ENCODE measurements around the gene GPM6B. TPM values are rescaled to one million over a fixed set of nuclear protein-coding genes. Genes with fewer than 3 reads are reported as not detected.

GPM6B gene
- total and polyA plus RNA-seq, 4 donors, result 6.3 to 19.6 (median 16.0) TPM

DNA sequence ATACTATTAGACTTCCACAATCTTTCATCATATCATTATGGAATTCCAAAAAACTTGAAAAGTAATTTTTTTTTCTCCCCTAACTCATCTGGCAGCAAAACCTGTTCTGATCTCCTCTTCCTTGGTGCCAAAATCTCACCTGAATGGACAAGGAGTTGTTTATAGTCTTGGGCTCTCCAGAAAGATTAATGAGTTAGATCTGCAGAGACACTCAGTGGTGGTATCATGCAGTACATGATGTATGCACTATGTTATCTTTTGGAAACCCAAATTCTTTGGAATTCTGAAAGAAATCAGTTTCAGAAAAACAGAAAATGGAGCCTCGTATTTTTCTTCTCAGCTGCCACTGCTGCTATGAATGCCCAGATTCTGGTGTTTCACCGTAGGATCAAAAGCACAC is 11.7 kb downstream of the GPM6B start:
- peaks cover 0 to 1% of the 10 kb centered on the region in 2 donors for H3K4me1 ChIP-seq (ENCODE audit: control insufficient read depth in 1 of 2, insufficient read depth in 2 of 2, low read length in 2 of 2)
- no peaks in the 10 kb centered on the region for H3K9me3 ChIP-seq (ENCODE audit: control insufficient read depth, low read length)
- intact Hi-C loops (cut with DNase I), result no loop called here
- ATAC-seq (ENCODE audit: low FRiP score) (no peak), DNase-seq (no peak)
- no peaks in the 10 kb centered on the region for H3K36me3 ChIP-seq (ENCODE audit: control insufficient read depth in 1 of 2, insufficient read depth in 2 of 2, low read length in 1 of 2)
- no peak overlapping the region for H3K27ac ChIP-seq (ENCODE audit: low read depth in 1 of 2, low read length in 2 of 2)
- 23 to 41% methylated on average over 2 of the region's 2 CpGs for WGBS, 2 donors
- H3K4me3 ChIP-seq (ENCODE audit: low read length in 2 of 2), result no peak overlapping the region
- no peaks in the 10 kb centered on the region for H3K27me3 ChIP-seq (ENCODE audit: control insufficient read depth in 1 of 2, insufficient read depth in 2 of 2, low read length in 1 of 2)

DNA sequence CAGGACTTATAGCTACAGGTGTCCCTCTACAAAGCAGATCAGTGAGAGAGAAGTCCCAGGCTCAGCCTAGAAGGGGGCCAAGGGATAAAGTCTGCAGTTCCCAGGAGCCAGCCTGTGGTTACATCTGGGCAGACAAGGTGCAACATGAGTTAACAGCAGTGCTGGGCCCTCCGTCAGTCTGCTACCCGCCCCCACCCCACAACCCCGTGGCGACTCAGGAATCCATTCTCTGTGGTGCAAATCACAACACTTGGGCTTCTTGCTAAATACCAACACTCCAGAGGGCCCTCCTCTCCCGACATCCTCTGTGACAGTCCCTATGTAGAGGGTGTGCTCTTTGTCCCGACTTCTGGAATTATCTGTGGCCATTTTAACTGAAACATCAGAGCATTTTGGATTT is 13.8 kb downstream of the GPM6B start:
- Histone ChIP-seq H3K4me3 (ENCODE audit: low read length in 2 of 2) (no peak overlapping the region), H3K9me3 (ENCODE audit: control insufficient read depth, low read length) (no peaks in the 10 kb centered on the region), H3K4me1 (ENCODE audit: control insufficient read depth in 1 of 2, insufficient read depth in 2 of 2, low read length in 2 of 2) (peaks cover 0 to 1% of the 10 kb centered on the region in 2 donors), H3K27ac (ENCODE audit: low read depth in 1 of 2, low read length in 2 of 2) (no peak overlapping the region), H3K27me3 (ENCODE audit: control insufficient read depth in 1 of 2, insufficient read depth in 2 of 2, low read length in 1 of 2) (no peaks in the 10 kb centered on the region), H3K36me3 (ENCODE audit: control insufficient read depth in 1 of 2, insufficient read depth in 2 of 2, low read length in 1 of 2) (no peaks in the 10 kb centered on the region)
- no peak for ATAC-seq (ENCODE audit: low FRiP score)
- intact Hi-C loops (cut with DNase I), result no loop called here
- no peak for DNase-seq
- 45 to 66% methylated on average over 6 of the region's 6 CpGs for WGBS, 2 donors

DNA sequence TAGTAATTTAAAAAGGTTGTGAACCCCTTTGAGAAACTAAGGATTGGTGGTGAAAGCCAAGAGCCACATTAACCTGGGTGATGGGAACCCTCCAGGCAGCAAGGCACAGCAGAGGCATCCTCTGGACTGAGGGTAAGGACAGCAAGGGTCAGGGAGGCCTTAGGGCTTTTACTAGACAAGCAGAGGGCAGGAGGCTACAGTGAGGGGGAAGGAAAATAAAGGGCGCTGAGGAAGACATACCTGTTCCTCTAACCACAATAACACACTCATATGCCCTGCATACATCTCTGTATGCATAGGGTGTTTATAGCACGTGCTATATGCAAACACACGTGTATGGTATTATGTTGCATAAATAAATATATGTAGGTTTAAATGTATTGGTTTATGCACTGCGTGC is 18.7 kb downstream of the GPM6B start:
- ATAC-seq (ENCODE audit: low FRiP score), result no peak
- H3K9me3 ChIP-seq (ENCODE audit: control insufficient read depth, low read length), result no peaks in the 10 kb centered on the region
- 91 to 97% methylated on average over 4 of the region's 4 CpGs for WGBS, 2 donors

DNA sequence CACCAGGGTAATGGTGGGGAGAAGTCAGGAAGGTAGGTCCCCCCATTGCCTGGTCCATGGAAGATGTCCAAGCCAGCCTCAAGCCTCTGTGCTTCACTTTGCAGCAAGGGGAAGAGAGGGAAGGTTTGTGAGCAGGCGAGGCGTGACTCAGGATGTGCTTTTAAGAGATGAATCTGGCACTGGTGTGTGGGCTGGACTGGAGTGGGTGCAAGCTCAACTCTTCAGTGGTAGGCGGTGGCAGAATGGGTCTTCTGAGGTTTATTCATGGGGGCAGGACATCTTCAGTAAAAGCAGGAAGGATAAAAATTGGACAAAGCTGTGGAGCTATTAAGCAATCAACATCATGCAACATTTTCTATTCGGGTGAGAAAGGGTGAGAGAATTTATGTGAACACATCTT is 19.4 kb downstream of the GPM6B start:
- no peaks in the 10 kb centered on the region for H3K4me1 ChIP-seq (ENCODE audit: control insufficient read depth in 1 of 2, insufficient read depth in 2 of 2, low read length in 2 of 2)
- intact Hi-C loops (cut with DNase I), result no loop called here
- no peaks in the 10 kb centered on the region for H3K27me3 ChIP-seq (ENCODE audit: control insufficient read depth in 1 of 2, insufficient read depth in 2 of 2, low read length in 1 of 2)
- ATAC-seq (ENCODE audit: low FRiP score) (no peak), DNase-seq (no peak)
- WGBS, 2 donors, result 87 to 95% methylated on average over 4 of the region's 4 CpGs
- H3K27ac ChIP-seq (ENCODE audit: low read depth in 1 of 2, low read length in 2 of 2), result no peak overlapping the region
- no peaks in the 10 kb centered on the region for H3K36me3 ChIP-seq (ENCODE audit: control insufficient read depth in 1 of 2, insufficient read depth in 2 of 2, low read length in 1 of 2)
- no peak overlapping the region for H3K4me3 ChIP-seq (ENCODE audit: low read length in 2 of 2)
- no peaks in the 10 kb centered on the region for H3K9me3 ChIP-seq (ENCODE audit: control insufficient read depth, low read length)

More for the DNA sequence above, 18.7 kb downstream of the GPM6B start:
- intact Hi-C loops (cut with DNase I), result no loop called here
- Histone ChIP-seq H3K4me3 (ENCODE audit: low read length in 2 of 2) (no peak overlapping the region), H3K4me1 (ENCODE audit: control insufficient read depth in 1 of 2, insufficient read depth in 2 of 2, low read length in 2 of 2) (no peaks in the 10 kb centered on the region), H3K36me3 (ENCODE audit: control insufficient read depth in 1 of 2, insufficient read depth in 2 of 2, low read length in 1 of 2) (no peaks in the 10 kb centered on the region), H3K27me3 (ENCODE audit: control insufficient read depth in 1 of 2, insufficient read depth in 2 of 2, low read length in 1 of 2) (no peaks in the 10 kb centered on the region), H3K27ac (ENCODE audit: low read depth in 1 of 2, low read length in 2 of 2) (no peak overlapping the region)
- DNase-seq, result no peak

DNA sequence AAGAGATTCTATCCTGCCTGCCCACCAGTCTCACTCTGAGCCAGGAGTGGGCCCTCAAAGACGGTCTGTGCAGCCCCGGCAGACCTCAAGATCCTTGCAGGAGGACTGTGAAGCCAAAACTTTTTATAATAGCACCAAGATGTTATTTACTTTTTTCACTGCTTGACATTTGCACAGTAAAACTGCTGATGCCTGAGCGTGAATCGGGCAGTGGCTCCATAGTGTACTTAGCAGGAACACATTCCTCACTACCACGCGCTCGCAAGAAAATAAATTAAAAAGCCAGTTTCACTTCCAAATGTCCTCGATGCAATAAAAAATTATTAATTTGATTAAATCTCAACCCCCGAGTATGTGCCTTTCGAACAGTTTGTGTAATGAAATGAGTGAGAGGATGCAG is 22.5 kb downstream of the GPM6B start:
- no peak overlapping the region for H3K4me3 ChIP-seq (ENCODE audit: low read length in 2 of 2)
- DNase-seq (no peak), ATAC-seq (ENCODE audit: low FRiP score) (no peak)
- no peaks in the 10 kb centered on the region for H3K36me3 ChIP-seq (ENCODE audit: control insufficient read depth in 1 of 2, insufficient read depth in 2 of 2, low read length in 1 of 2)
- no peaks in the 10 kb centered on the region for H3K9me3 ChIP-seq (ENCODE audit: control insufficient read depth, low read length)
- H3K27me3 ChIP-seq (ENCODE audit: control insufficient read depth in 1 of 2, insufficient read depth in 2 of 2, low read length in 1 of 2), result no peaks in the 10 kb centered on the region
- intact Hi-C loops (cut with DNase I), result no loop called here
- H3K27ac ChIP-seq (ENCODE audit: low read depth in 1 of 2, low read length in 2 of 2), result no peak overlapping the region
- WGBS, 2 donors, result 15 to 44% methylated on average over 10 of the region's 10 CpGs
- H3K4me1 ChIP-seq (ENCODE audit: control insufficient read depth in 1 of 2, insufficient read depth in 2 of 2, low read length in 2 of 2), result no peaks in the 10 kb centered on the region

DNA sequence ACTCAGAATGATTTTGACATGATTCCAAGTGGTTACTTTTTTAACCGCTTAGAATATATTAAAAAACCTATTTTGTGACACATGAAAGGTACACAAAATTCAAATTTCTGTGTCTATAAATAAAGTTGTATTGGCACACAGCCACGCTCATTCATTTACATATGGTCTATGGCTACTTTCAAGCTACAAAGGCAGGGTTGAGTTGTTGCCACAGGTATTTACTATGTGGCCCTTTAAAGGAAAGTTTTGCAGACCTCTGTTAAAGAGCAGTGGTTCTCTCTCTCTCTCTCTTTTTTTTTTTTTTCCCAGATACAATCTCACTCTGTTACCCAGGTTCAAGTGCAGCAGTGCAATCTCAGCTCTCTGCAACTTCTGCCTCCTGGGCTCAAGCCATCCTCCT is 23.0 kb downstream of the GPM6B start:
- Histone ChIP-seq H3K4me1 (ENCODE audit: control insufficient read depth in 1 of 2, insufficient read depth in 2 of 2, low read length in 2 of 2) (no peaks in the 10 kb centered on the region), H3K27me3 (ENCODE audit: control insufficient read depth in 1 of 2, insufficient read depth in 2 of 2, low read length in 1 of 2) (no peaks in the 10 kb centered on the region), H3K9me3 (ENCODE audit: control insufficient read depth, low read length) (no peaks in the 10 kb centered on the region), H3K36me3 (ENCODE audit: control insufficient read depth in 1 of 2, insufficient read depth in 2 of 2, low read length in 1 of 2) (no peaks in the 10 kb centered on the region), H3K4me3 (ENCODE audit: low read length in 2 of 2) (no peak overlapping the region), H3K27ac (ENCODE audit: low read depth in 1 of 2, low read length in 2 of 2) (no peak overlapping the region)
- intact Hi-C loops (cut with DNase I), result no loop called here
- no peak for DNase-seq
- ATAC-seq (ENCODE audit: low FRiP score), result no peak
- WGBS, 2 donors, result 36 to 46% methylated on average over 2 of the region's 2 CpGs

DNA sequence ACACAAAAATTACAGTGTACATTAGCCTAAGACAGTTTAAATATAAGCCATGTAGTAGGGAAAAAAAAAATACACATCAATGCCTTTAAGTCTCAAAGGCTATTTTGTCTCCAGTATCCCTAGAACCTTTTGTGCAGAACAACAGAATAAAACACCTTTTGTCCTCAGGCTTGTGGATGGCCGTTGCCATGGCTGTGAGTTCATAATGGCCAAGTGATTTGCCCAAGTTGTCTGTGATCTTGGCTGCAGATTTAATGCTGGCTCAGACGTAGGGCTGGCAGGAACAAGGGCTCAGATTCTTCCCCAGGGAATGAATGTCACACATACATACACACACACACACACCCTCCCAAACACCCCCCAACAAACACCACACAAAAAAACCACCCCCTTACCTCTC is 25.3 kb downstream of the GPM6B start:
- intact Hi-C loops (cut with DNase I), result no loop called here
- ATAC-seq (ENCODE audit: low FRiP score) (no peak), DNase-seq (no peak)
- Histone ChIP-seq H3K27me3 (ENCODE audit: control insufficient read depth in 1 of 2, insufficient read depth in 2 of 2, low read length in 1 of 2) (no peaks in the 10 kb centered on the region), H3K4me3 (ENCODE audit: low read length in 2 of 2) (no peak overlapping the region), H3K4me1 (ENCODE audit: control insufficient read depth in 1 of 2, insufficient read depth in 2 of 2, low read length in 2 of 2) (no peaks in the 10 kb centered on the region), H3K36me3 (ENCODE audit: control insufficient read depth in 1 of 2, insufficient read depth in 2 of 2, low read length in 1 of 2) (no peaks in the 10 kb centered on the region), H3K9me3 (ENCODE audit: control insufficient read depth, low read length) (no peaks in the 10 kb centered on the region), H3K27ac (ENCODE audit: low read depth in 1 of 2, low read length in 2 of 2) (no peak overlapping the region)
- WGBS, 2 donors, result 8 to 11% methylated on average over 2 of the region's 2 CpGs

DNA sequence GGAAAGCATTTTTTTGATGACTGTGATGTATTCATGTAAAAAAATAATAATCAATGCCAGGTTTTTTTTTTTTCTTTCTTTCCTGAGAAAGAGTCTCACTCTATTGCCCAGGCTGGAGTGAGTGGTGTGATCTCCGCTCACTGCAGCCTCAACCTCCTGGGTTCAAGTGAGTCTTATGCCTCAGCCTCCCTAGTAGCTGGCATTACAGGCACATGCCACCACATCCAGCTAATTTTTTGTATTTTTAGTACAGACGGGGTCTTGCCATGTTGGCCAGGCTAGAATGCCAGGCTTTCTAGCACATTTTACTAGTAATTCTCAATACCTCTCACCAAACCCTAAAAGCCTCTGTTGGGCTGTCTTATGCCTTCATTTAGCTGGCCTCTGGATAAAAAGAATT is 25.7 kb downstream of the GPM6B start:
- intact Hi-C loops (cut with DNase I), result no loop called here
- Histone ChIP-seq H3K27me3 (ENCODE audit: control insufficient read depth in 1 of 2, insufficient read depth in 2 of 2, low read length in 1 of 2) (no peaks in the 10 kb centered on the region), H3K9me3 (ENCODE audit: control insufficient read depth, low read length) (no peaks in the 10 kb centered on the region), H3K4me3 (ENCODE audit: low read length in 2 of 2) (no peak overlapping the region), H3K4me1 (ENCODE audit: control insufficient read depth in 1 of 2, insufficient read depth in 2 of 2, low read length in 2 of 2) (no peaks in the 10 kb centered on the region), H3K27ac (ENCODE audit: low read depth in 1 of 2, low read length in 2 of 2) (peak overlapping the region in 1 of 2 donors; percentile 28), H3K36me3 (ENCODE audit: control insufficient read depth in 1 of 2, insufficient read depth in 2 of 2, low read length in 1 of 2) (no peaks in the 10 kb centered on the region)
- WGBS, 2 donors, result 18 to 43% methylated on average over 2 of the region's 2 CpGs
- DNase-seq (no peak), ATAC-seq (ENCODE audit: low FRiP score) (no peak)

DNA sequence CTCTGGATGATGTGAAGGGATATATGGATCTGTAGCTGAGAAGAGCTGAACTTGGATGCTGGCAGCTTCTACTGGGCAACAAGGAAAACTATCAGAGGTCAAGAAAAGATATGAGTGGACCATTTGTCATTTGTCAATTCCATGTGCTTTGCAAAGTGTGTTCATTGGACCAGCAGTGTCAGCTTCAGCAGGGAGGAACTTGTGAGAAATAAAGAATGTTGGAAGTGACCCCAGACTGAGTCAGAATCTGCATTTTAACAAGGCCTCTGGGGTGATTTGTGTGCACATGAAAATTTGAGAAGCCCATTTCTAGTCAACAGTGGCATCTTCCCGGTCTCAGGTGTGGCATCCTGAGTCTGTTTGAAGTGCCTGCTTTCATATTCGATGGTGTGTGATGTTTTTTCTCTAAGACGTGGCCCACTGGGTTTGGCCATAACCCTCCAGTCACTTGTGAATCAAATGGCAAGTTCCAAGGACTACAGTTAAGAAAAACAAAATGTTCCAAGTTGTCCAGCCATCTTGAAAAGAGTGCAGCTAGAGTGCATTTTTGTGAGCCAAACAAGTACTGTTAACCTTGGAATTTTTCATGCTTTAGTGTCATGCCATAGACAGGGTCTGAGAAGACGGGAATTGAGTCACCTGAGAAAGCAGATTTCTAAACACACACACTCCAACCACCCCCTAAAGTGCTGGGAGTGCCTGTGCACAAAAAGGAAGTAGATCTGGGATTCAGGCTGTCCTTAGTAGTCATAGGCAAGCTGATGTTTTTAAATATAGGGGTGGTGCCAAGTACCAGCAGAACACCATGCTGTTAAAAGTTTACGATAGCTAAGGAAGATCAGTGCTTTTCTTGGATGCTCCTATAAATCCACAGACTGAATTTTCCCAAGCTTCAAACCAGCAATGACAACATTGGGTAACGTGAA is 26.4 kb downstream of the GPM6B start:
- H3K36me3 ChIP-seq (ENCODE audit: control insufficient read depth in 1 of 2, insufficient read depth in 2 of 2, low read length in 1 of 2), result no peaks in the 10 kb centered on the region
- H3K27ac ChIP-seq (ENCODE audit: low read depth in 1 of 2, low read length in 2 of 2), result peak overlapping the region; percentile 9 to 71
- intact Hi-C loops (cut with DNase I), result no loop called here
- H3K4me3 ChIP-seq (ENCODE audit: low read length in 2 of 2), result no peak overlapping the region
- 12 to 19% methylated on average over 6 of the region's 6 CpGs for WGBS, 2 donors
- H3K4me1 ChIP-seq (ENCODE audit: control insufficient read depth in 1 of 2, insufficient read depth in 2 of 2, low read length in 2 of 2), result no peaks in the 10 kb centered on the region
- no peak for DNase-seq
- no peaks in the 10 kb centered on the region for H3K27me3 ChIP-seq (ENCODE audit: control insufficient read depth in 1 of 2, insufficient read depth in 2 of 2, low read length in 1 of 2)
- peak; percentile 57 for ATAC-seq (ENCODE audit: low FRiP score)
- H3K9me3 ChIP-seq (ENCODE audit: control insufficient read depth, low read length), result no peaks in the 10 kb centered on the region

Data from aorta (tissue), 5 donors.